ENCODE measurements around the gene ZNF496.
"Not testable (repeated sequence)": the region's sequence is repeated elsewhere in the genome, so short reads cannot be mapped to it uniquely, and the experiment has no call there.

The ZNF496 gene

DNA sequence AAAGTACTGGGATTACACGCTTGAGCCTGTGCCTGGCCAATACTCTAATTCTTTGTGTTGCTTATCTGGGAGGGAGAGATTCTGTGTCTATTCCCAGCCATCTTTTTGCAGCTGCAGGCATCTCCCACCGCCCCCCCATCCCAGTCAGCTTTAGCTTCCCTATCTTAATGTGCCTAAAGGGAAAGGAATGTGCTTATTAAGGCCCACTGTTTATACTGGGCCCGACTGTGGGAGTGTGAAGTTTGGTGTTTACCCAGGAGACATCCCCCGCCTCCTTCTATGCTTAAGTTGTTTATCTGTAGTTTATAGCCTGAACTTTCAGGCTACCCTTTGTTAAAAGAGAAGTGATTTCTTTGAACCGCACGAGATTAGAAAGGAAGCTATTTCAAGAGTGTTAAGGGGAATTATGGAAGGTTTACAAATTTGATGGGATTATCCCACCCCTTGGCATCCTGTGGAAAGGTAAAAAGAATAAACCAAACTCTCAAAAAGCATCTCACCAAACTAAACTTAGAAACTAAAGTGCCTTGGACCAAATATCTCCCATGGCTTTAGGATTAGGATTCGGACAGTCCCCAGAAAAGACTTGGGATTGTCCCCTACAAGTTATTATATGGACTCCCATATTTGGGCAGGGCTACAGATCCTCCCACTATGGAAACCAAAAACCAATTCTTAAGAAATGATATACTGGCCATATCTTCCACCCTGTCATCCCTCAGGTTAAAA is 25.5 kb upstream of the ZNF496 start:
- ChIA-PET CTCF (no interaction called here), POLR2A (no interaction called here)

DNA sequence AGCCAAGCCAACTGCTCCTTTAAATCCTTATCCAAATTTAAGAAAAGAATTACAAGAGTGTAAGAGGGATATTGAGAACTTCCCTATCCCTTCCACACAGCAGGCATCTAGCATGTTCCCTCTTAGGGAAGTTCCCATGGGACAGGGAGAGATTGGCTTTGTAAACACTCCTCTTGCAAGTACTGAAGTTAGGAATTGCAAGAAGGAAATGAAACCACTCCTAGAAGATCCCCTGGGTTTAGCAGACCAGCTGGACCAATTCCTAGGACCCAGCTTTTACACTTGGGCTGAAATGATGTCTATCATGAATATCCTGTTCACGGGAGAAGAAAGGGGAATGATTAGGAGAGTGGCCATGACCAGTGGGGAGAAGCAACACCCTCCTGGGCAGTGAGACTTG is 23.5 kb upstream of the ZNF496 start:
- DNase-seq (ENCODE audit: extremely low spot score); POLR2A ChIA-PET; CTCF ChIA-PET: not testable (repeated sequence)

More for the DNA sequence above, 25.5 kb upstream of the ZNF496 start:
- no peak for TF ChIP-seq HDGF (IDR thresholded peaks at IDR 0.05; ENCODE audit: borderline replicate concordance)
- no peak for TF ChIP-seq FOXM1 (IDR thresholded peaks at IDR 0.05; ENCODE audit: borderline replicate concordance)
- TF ChIP-seq TARDBP (IDR thresholded peaks at IDR 0.05), result no peak
- TF ChIP-seq NFRKB (IDR thresholded peaks at IDR 0.05), result no peak
- no peak for TF ChIP-seq L3MBTL2 (conservative IDR thresholded peaks at IDR 0.05)
- TF ChIP-seq CTBP1 (IDR thresholded peaks at IDR 0.05; ENCODE audit: borderline replicate concordance), result no peak
- TF ChIP-seq ELF4 (IDR thresholded peaks at IDR 0.05), result no peak
- TF ChIP-seq, protein P1, sequence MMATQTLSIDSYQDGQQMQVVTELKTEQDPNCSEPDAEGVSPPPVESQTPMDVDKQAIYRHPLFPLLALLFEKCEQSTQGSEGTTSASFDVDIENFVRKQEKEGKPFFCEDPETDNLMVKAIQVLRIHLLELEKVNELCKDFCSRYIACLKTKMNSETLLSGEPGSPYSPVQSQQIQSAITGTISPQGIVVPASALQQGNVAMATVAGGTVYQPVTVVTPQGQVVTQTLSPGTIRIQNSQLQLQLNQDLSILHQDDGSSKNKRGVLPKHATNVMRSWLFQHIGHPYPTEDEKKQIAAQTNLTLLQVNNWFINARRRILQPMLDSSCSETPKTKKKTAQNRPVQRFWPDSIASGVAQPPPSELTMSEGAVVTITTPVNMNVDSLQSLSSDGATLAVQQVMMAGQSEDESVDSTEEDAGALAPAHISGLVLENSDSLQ (IDR thresholded peaks at IDR 0.05), result no peak
- no peak for TF ChIP-seq ZNF384 (IDR thresholded peaks at IDR 0.05)
- TF ChIP-seq FOXK2 (IDR thresholded peaks at IDR 0.05), result no peak
- no peak for TF ChIP-seq ARNT (IDR thresholded peaks at IDR 0.05)
- TF ChIP-seq FOXA1 (IDR thresholded peaks at IDR 0.05), result no peak
- no peak for TF ChIP-seq LEF1 (IDR thresholded peaks at IDR 0.05; ENCODE audit: borderline replicate concordance)
- TF ChIP-seq SUZ12 (IDR thresholded peaks at IDR 0.05), result no peak
- TF ChIP-seq BHLHE40 (IDR thresholded peaks at IDR 0.05; ENCODE audit: borderline replicate concordance), result no peak
- TF ChIP-seq SP1 (IDR thresholded peaks at IDR 0.05), result no peak
- no peak for DNase-seq (ENCODE audit: extremely low spot score)

DNA sequence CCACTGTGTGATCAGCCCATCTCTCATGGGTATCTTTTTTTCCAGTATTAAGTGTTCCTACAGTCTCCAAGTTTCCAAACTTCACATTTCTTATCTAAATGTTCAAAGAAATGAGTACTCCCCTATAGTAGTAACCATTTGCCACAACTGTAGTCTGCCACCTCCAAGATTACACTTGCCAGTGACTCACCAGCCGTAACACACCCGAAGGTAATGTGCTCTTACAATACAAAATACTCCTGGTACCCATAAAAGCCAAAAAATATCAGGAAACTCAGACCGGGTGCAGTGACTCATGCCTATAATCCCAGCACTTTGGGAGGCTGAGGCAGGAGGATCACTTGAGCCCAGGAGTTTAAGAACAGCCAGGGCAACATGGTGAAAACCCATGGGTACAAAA is 20.5 kb upstream of the ZNF496 start:
- ChIA-PET CTCF (no interaction called here), POLR2A (no interaction called here)
- no peak for TF ChIP-seq ZNF384 (IDR thresholded peaks at IDR 0.05)
- no peak for TF ChIP-seq FOXA1 (IDR thresholded peaks at IDR 0.05)
- TF ChIP-seq ARNT (IDR thresholded peaks at IDR 0.05), result no peak
- TF ChIP-seq TARDBP (IDR thresholded peaks at IDR 0.05), result no peak
- no peak for TF ChIP-seq LEF1 (IDR thresholded peaks at IDR 0.05; ENCODE audit: borderline replicate concordance)
- no peak for TF ChIP-seq CTBP1 (IDR thresholded peaks at IDR 0.05; ENCODE audit: borderline replicate concordance)
- TF ChIP-seq, protein P1 (IDR thresholded peaks at IDR 0.05), result no peak
- TF ChIP-seq SUZ12 (IDR thresholded peaks at IDR 0.05), result no peak
- TF ChIP-seq FOXM1 (IDR thresholded peaks at IDR 0.05; ENCODE audit: borderline replicate concordance), result no peak
- no peak for TF ChIP-seq SP1 (IDR thresholded peaks at IDR 0.05)
- TF ChIP-seq L3MBTL2 (conservative IDR thresholded peaks at IDR 0.05), result no peak
- TF ChIP-seq NFRKB (IDR thresholded peaks at IDR 0.05), result no peak
- no peak for TF ChIP-seq BHLHE40 (IDR thresholded peaks at IDR 0.05; ENCODE audit: borderline replicate concordance)
- no peak for TF ChIP-seq ELF4 (IDR thresholded peaks at IDR 0.05)
- no peak for TF ChIP-seq FOXK2 (IDR thresholded peaks at IDR 0.05)
- TF ChIP-seq HDGF (IDR thresholded peaks at IDR 0.05; ENCODE audit: borderline replicate concordance), result no peak
- no peak for DNase-seq (ENCODE audit: extremely low spot score)

DNA sequence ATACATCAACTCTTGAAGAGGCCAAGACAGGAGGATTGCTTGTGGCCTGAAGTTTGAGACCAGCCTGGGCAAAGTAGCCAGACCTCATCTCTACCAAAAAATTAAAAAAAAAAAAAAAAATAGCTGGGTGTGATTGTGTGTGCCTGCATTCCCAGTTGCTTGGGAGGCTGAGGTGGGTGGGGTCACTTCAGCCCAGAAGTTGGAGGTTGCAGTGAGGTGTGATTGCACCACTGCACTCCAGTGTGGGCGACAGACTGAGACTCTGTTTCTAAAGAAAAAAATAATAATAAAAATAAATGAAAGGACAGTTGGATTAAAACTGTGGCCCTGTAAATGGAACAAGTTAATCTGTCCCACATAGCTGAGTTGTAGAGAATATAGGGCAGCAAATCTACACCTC is 18.9 kb upstream of the ZNF496 start:
- POLR2A ChIA-PET, result no interaction called here
- CTCF ChIA-PET, result no interaction called here

DNA sequence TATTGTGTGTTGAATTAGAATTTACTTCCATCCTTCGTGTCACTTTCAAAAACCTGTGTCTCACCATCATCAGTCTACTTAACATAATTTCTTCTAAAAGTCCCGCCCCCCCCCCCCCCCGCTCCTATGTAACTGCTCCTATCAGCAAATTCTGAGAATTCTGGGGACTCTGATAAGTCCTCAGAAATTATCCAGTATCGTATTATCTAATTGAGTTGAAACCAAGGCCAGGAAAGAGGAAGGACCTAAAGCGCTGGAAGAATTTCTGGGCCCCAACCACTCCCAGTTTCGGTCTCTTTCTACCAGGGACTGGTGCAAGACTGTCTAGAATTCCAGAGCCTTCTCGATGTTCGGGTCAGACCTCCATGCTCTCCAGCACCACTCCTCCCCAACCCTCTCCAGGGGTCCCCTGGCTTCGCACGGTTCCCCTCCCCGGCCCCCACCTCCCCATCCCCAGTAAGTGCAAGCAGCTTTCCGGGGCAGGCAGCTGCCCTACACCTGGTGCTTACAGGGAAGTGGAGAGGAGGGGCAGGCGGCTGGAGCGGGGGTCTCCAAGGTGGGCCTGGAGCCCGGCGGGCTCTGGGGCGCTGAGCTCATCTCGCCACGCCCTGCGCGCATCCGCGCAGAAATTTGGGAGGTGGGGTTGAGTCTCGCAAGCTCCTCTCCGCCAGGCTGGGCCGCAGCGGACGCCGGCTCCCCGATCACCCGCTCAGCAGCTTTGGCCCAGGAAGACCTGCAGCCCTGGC is 16.0 kb upstream of the ZNF496 start:
- no peak for DNase-seq (ENCODE audit: extremely low spot score)
- TF ChIP-seq CTBP1 (IDR thresholded peaks at IDR 0.05; ENCODE audit: borderline replicate concordance) (no peak), FOXA1 (IDR thresholded peaks at IDR 0.05) (no peak), ELF4 (IDR thresholded peaks at IDR 0.05) (no peak), SP1 (IDR thresholded peaks at IDR 0.05) (no peak)
- ChIA-PET CTCF (no interaction called here), POLR2A (no interaction called here)

More for the DNA sequence above, 18.9 kb upstream of the ZNF496 start:
- DNase-seq (ENCODE audit: extremely low spot score), result no peak
- TF ChIP-seq TARDBP (IDR thresholded peaks at IDR 0.05), result no peak
- TF ChIP-seq FOXK2 (IDR thresholded peaks at IDR 0.05), result no peak
- no peak for TF ChIP-seq ZNF384 (IDR thresholded peaks at IDR 0.05)
- no peak for TF ChIP-seq LEF1 (IDR thresholded peaks at IDR 0.05; ENCODE audit: borderline replicate concordance)
- TF ChIP-seq ELF4 (IDR thresholded peaks at IDR 0.05), result no peak

DNA sequence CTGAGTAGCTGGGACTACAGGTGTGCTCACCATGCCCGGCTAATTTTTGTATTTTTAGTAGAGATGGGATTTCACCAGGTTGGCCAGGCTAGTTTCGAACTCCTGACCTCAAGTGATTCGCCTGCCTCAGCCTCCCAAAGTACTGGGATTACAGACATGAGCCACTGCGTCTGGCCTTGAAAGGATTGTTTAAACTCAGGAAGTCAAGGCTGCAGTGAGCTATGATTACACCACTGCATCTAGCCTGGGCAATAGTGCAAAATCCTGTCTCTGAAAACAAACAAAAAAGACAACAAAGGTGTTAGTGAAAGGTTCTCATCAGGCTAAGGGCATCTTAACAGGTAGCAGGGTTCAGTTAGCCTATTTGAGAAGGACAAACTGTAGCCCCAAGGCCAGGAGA is 14.2 kb upstream of the ZNF496 start:
- ChIA-PET CTCF (no interaction called here), POLR2A (no interaction called here)
- DNase-seq (ENCODE audit: extremely low spot score), result no peak
- no peak for TF ChIP-seq L3MBTL2 (conservative IDR thresholded peaks at IDR 0.05)
- no peak for TF ChIP-seq FOXA1 (IDR thresholded peaks at IDR 0.05)
- TF ChIP-seq ZNF384 (IDR thresholded peaks at IDR 0.05), result no peak
- no peak for TF ChIP-seq ARNT (IDR thresholded peaks at IDR 0.05)
- no peak for TF ChIP-seq TARDBP (IDR thresholded peaks at IDR 0.05)
- TF ChIP-seq HDGF (IDR thresholded peaks at IDR 0.05; ENCODE audit: borderline replicate concordance), result no peak
- no peak for TF ChIP-seq FOXK2 (IDR thresholded peaks at IDR 0.05)
- no peak for TF ChIP-seq CTBP1 (IDR thresholded peaks at IDR 0.05; ENCODE audit: borderline replicate concordance)
- no peak for TF ChIP-seq NFRKB (IDR thresholded peaks at IDR 0.05)
- TF ChIP-seq FOXM1 (IDR thresholded peaks at IDR 0.05; ENCODE audit: borderline replicate concordance), result no peak
- no peak for TF ChIP-seq BHLHE40 (IDR thresholded peaks at IDR 0.05; ENCODE audit: borderline replicate concordance)
- no peak for TF ChIP-seq LEF1 (IDR thresholded peaks at IDR 0.05; ENCODE audit: borderline replicate concordance)
- no peak for TF ChIP-seq SP1 (IDR thresholded peaks at IDR 0.05)
- no peak for TF ChIP-seq SUZ12 (IDR thresholded peaks at IDR 0.05)
- TF ChIP-seq, protein P1 (IDR thresholded peaks at IDR 0.05), result no peak
- no peak for TF ChIP-seq ELF4 (IDR thresholded peaks at IDR 0.05)
